GM12873 (cell line): ENCODE data around the gene CHORDC1.

Experiments used
- CTCF ChIP-seq: IDR thresholded peaks from 2 replicates; pipeline ENCODE4 v1.5.1; 2012; ENCODE audit warnings: low read depth, mild to moderate bottlenecking, moderate library complexity, low read length, control low read depth; ENCODE audit not compliant: insufficient read depth; ENCODE audit errors: missing control alignments

Gene CHORDC1

GRCh38 chr11:90213322-90213721, 9.5 kb downstream of the CHORDC1 start:
- TF ChIP-seq CTCF, result no peak

DNA sequence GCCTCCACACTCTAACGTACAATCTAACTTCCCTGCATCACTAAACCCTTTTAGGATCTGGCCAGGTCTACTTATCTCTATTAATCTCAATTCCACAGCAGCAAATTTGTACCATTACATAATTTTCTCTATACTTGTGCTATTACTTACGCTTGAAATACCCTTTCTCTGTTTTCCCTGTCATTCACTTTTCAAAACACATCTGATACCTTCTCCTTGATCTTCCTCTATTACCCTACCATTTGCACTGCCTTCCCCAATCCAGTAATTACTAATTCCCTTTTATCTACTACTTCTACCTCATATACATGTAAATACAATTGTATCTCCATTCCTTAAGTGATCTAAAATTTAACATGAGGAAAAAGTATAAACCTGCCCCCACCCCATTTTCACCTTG, 14.0 kb downstream of the CHORDC1 start:
- TF ChIP-seq CTCF, result no peak

GRCh38 chr11:90204832-90205646, 17.8 kb downstream of the CHORDC1 start:
- TF ChIP-seq CTCF, result peak; percentile 82

GRCh38 chr11:90204407-90204806, 18.4 kb downstream of the CHORDC1 start:
- TF ChIP-seq CTCF, result no peak

DNA sequence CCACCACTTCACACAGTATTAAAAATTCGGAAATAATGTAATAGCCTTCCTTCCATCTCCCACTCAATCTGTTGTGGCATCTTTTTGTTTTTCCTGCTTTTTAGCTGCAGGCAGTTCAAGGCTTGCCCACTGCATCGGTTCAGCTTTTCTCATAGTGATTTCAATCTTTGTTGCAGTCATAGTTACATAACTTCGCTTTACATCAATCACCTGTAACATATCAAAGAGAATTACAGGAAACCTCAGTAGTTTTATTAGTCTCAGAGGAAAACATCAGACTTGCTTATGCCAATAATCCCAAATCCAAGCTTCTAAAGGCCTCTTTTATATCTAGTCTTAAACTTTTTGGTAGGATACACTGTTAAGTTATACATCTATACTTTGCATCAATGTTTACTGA, 20.5 kb downstream of the CHORDC1 start:
- TF ChIP-seq CTCF, result no peak

DNA sequence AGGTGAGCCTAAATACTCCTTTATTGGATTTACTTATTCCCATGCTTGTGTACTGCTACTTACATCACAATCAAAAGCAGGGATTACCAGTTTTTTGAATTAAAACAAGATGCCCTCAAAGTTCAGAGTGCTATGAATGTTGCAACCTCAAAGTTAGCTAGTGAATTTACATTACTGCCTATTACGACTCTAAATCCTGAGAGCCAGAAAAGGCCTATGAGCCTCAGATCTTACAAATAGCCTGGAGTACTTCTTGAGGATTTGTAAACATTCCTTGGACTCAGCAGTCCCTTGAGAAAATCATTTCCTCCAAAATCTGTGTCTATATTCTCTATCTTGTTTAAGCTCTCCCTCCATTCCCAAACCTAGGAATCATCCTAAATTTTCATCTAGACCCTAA, 25.5 kb downstream of the CHORDC1 start:
- no peak for TF ChIP-seq CTCF

DNA sequence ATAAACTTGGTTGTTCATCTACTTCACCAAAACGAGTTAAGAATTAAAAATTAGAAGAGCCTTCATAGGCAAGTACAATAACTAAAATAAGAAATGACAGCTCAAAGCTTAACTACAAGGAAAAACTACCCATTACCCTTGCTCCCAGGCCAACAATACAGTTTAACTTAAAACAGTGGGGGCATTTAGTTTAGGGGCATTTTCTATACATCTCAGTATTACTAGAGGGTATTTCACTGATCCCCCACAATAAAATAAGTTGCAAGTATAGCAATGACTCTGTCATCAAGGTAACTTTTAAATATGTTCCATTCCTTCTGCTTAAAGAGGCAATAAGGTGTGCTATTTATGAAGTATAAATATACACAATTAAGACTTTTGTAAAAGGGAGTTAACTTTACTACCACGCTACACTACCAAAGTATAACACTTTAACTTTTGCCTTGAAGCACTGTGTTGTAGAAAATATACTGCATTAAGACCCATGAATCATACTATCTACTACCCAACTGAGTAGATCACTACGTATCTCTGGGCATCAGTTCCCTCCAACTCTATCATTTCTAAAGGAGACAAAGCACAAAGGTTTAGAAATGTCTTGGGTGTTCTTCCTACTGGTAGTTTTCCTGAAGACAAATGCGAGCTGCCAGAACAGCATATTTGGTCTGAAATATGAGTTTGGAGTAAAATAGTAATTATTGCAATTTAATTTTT, 29.8 kb downstream of the CHORDC1 start:
- no peak for TF ChIP-seq CTCF
